HEK293 (cell line): ENCODE results near the gene SEMA7A.

ENCODE experiments used
- CTCF ChIA-PET: fragments of 350-600 bp; formaldehyde crosslinking; extraction: SDS; loops from one replicate; lab custom pipeline; 2021; ENCODE audit warnings: antibody characterized with exemption; lab: Yijun Ruan, JAX
- POLR2A ChIA-PET: fragments of 300-600 bp; formaldehyde crosslinking; extraction: SDS; loops from one replicate; lab custom pipeline; 2020; ENCODE audit warnings: antibody characterized with exemption, inconsistent platforms; lab: Yijun Ruan, JAX
- H3K27ac ChIP-seq: fragments of 200-500 bp; sonication (Bioruptor generic); 2 replicates; pipeline ENCODE4 v1.5.1; 2014; ENCODE audit warnings: low read depth, low read length, control low read depth, inconsistent platforms; ENCODE audit errors: extremely low read depth
- H3K36me3 ChIP-seq, 2 experiments: fragments of 200-500 bp in 1 of 2; sonication (Bioruptor generic) in 1 of 2; 1 replicate in 1 of 2; 2 replicates in 1 of 2; pipeline ENCODE4 v1.5.1; 2014 to 2017; ENCODE audit warnings: inconsistent platforms in 2 of 2, low read length in 2 of 2; ENCODE audit not compliant: control insufficient read depth in 2 of 2, insufficient read depth in 1 of 2
- H3K4me1 ChIP-seq: fragments of 200-500 bp; sonication (Bioruptor generic); 2 replicates; pipeline ENCODE4 v1.5.1; 2014; ENCODE audit warnings: mild to moderate bottlenecking, low read length, inconsistent platforms; ENCODE audit not compliant: control insufficient read depth, insufficient read depth
- H3K4me3 ChIP-seq: 2 replicates; pipeline ENCODE4 v1.5.1; 2011; ENCODE audit warnings: low read depth, mild to moderate bottlenecking, control low read depth, low read length, moderate library complexity
- H3K9me3 ChIP-seq: fragments of 200-500 bp; sonication (Bioruptor generic); 2 replicates; pipeline ENCODE4 v1.5.1; 2014; ENCODE audit warnings: low read depth, low read length, inconsistent platforms; ENCODE audit not compliant: control insufficient read depth, insufficient read depth
- GFI1B ChIP-seq: fragments of 450-650 bp; formaldehyde crosslinking; IDR thresholded peaks from 2 replicates; pipeline ENCODE4 v1.5.1; 2016; ENCODE audit warnings: missing biosample characterization, missing genetic modification characterization
- GLIS1 ChIP-seq: fragments of 450-650 bp; formaldehyde crosslinking; IDR thresholded peaks from 2 replicates; pipeline ENCODE4 v1.5.1; 2016; ENCODE audit warnings: missing biosample characterization, missing genetic modification characterization
- GLIS2 ChIP-seq: fragments of 450-650 bp; formaldehyde crosslinking; IDR thresholded peaks from 2 replicates; pipeline ENCODE4 v1.5.1; 2016; ENCODE audit warnings: missing biosample characterization, missing genetic modification characterization
- IKZF3 ChIP-seq: fragments of 450-650 bp; IDR thresholded peaks from 2 replicates; pipeline ENCODE4 v1.5.0; 2018; ENCODE audit warnings: missing biosample characterization, mild to moderate bottlenecking, missing genetic modification characterization, moderate library complexity
- KLF1 ChIP-seq: fragments of 450-650 bp; formaldehyde crosslinking; IDR thresholded peaks from 2 replicates; pipeline ENCODE4 v1.5.1; 2016; ENCODE audit warnings: missing biosample characterization, missing genetic modification characterization
- SCRT2 ChIP-seq: fragments of 450-650 bp; formaldehyde crosslinking; IDR thresholded peaks from 2 replicates; pipeline ENCODE4 v1.5.1; 2016; ENCODE audit warnings: missing biosample characterization, missing genetic modification characterization
- ZBTB17 ChIP-seq: fragments of 450-650 bp; formaldehyde crosslinking; IDR thresholded peaks from 2 replicates; pipeline ENCODE4 v1.5.1; 2016; ENCODE audit warnings: missing biosample characterization, missing genetic modification characterization
- ZBTB48 ChIP-seq: fragments of 450-650 bp; formaldehyde crosslinking; IDR thresholded peaks from 2 replicates; pipeline ENCODE4 v1.5.1; 2016; ENCODE audit warnings: missing biosample characterization, missing genetic modification characterization
- ZFHX2 ChIP-seq: fragments of 450-650 bp; formaldehyde crosslinking; conservative IDR thresholded peaks from 2 replicates; pipeline ENCODE4 v1.5.1; 2016; ENCODE audit warnings: missing biosample characterization, missing genetic modification characterization
- ZFP69B ChIP-seq: fragments of 450-650 bp; formaldehyde crosslinking; IDR thresholded peaks from 2 replicates; pipeline ENCODE4 v1.5.1; 2016; ENCODE audit warnings: missing biosample characterization, missing genetic modification characterization
- ZIC2 ChIP-seq: fragments of 450-650 bp; formaldehyde crosslinking; IDR thresholded peaks from 2 replicates; pipeline ENCODE4 v1.5.1; 2016; ENCODE audit warnings: missing biosample characterization, missing genetic modification characterization
- ZNF266 ChIP-seq: fragments of 450-650 bp; formaldehyde crosslinking; IDR thresholded peaks from 2 replicates; pipeline ENCODE4 v1.5.1; 2016; ENCODE audit warnings: missing biosample characterization, missing genetic modification characterization, low read depth
- ZNF514 ChIP-seq: fragments of 450-650 bp; formaldehyde crosslinking; IDR thresholded peaks from 2 replicates; pipeline ENCODE4 v1.5.1; 2016; ENCODE audit warnings: missing biosample characterization, missing genetic modification characterization
- ZNF791 ChIP-seq: fragments of 450-650 bp; formaldehyde crosslinking; IDR thresholded peaks from 2 replicates; pipeline ENCODE4 v1.5.1; 2016; ENCODE audit warnings: missing biosample characterization, missing genetic modification characterization
- ZSCAN30 ChIP-seq: fragments of 450-650 bp; IDR thresholded peaks from 2 replicates; pipeline ENCODE4 v1.5.1; 2018; ENCODE audit warnings: missing biosample characterization, mild to moderate bottlenecking, missing genetic modification characterization, moderate library complexity
- ZXDB ChIP-seq: fragments of 450-650 bp; formaldehyde crosslinking; IDR thresholded peaks from 2 replicates; pipeline ENCODE4 v1.5.1; 2016; ENCODE audit warnings: missing biosample characterization, missing genetic modification characterization
- TF ChIP-seq, protein P1 (sequence below): fragments of 450-650 bp; formaldehyde crosslinking; IDR thresholded peaks from 2 replicates; pipeline ENCODE4 v1.5.1; 2016; ENCODE audit warnings: missing biosample characterization, missing genetic modification characterization
- TF ChIP-seq, protein P2 (sequence below): fragments of 450-650 bp; formaldehyde crosslinking; IDR thresholded peaks from 2 replicates; pipeline ENCODE4 v1.5.1; 2017; ENCODE audit warnings: missing biosample characterization, missing genetic modification characterization
- TF ChIP-seq, protein P3 (sequence below): fragments of 450-650 bp; IDR thresholded peaks from 2 replicates; pipeline ENCODE4 v1.5.1; 2018; ENCODE audit warnings: missing biosample characterization, mild to moderate bottlenecking, missing genetic modification characterization

Gene SEMA7A

DNA sequence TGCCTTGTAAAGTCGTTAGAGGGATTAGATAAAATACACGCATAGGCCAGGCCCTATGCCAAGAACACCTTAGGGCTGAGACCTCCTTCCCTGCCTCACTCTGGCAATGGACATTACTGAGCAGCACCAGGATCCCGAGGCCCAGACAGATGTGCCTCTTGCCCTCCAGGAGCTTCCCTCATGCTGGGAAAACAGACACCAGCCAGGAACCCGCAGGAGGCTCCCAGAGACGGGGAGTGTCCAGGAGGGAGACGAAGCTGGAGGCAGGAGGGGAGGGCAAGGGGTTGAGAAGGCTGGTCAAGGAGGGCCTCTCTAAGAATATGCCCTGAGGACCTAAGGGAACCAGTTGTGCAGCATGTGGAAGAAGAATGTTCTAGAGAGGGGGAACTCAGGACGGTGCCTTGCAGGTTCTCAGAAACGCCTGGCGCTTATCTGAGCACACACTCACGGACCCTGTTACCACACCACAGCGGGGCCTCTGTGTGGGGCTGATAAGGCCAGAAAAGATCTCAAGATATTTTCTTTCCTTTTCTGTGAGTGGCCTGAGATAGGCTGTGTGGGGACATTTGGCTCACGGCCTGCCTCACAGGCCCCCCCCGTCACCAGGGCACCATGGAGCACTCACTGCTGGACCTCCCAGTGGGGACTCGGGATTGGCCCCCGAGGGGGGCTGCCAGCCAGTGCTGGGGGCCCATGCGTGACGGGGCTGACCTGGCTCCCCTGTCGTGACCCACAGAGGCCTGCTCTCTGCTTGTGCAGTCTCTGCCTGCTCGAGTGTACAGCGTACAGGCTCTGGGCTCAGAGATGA is 44.3 kb downstream of the SEMA7A start:
- H3K36me3 ChIP-seq = no peaks in the 10 kb centered on the region
- POLR2A ChIA-PET = interaction anchor here (0.8 kb wide), 1 partner anchor 73 kb away, joined by 3 read pairs; no protein-coding TSS in a partner anchor
- CTCF ChIA-PET = interaction anchor here (0.6 to 25.1 kb wide), 9 partner anchors 8 to 511 kb away, joined by 3 to 768 read pairs (median 4); partner anchors contain the start of gene SEMA7A
- no peak overlapping the region for H3K27ac ChIP-seq
- no peaks in the 10 kb centered on the region for H3K4me1 ChIP-seq
- TF ChIP-seq GLIS1 (tag by site-specific recombination) (peak; percentile 95), ZFHX2 (tag by site-specific recombination) (no peak), IKZF3 (tag by site-specific recombination) (peak; percentile 50; the same call in 1 of the 2 replicates), ZNF791 (tag by site-specific recombination) (no peak), GFI1B (tag by site-specific recombination) (no peak), ZIC2 (tag by site-specific recombination) (peak; percentile 96), ZBTB48 (tag by site-specific recombination) (peak; percentile 84), KLF1 (tag by site-specific recombination) (no peak), GLIS2 (tag by site-specific recombination) (peak; percentile 41), ZSCAN30 (tag by site-specific recombination) (0 out of 2 replicates have a peak, but pooled peaks have one; percentile 48), ZFP69B (tag by site-specific recombination) (no peak), ZNF266 (no peak), ZBTB17 (no peak)
- TF ChIP-seq, protein P1, sequence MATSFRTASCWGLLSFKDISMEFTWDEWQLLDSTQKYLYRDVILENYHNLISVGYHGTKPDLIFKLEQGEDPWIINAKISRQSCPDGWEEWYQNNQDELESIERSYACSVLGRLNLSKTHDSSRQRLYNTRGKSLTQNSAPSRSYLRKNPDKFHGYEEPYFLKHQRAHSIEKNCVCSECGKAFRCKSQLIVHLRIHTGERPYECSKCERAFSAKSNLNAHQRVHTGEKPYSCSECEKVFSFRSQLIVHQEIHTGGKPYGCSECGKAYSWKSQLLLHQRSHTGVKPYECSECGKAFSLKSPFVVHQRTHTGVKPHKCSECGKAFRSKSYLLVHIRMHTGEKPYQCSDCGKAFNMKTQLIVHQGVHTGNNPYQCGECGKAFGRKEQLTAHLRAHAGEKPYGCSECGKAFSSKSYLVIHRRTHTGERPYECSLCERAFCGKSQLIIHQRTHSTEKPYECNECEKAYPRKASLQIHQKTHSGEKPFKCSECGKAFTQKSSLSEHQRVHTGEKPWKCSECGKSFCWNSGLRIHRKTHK = no peak
- TF ChIP-seq, protein P2, sequence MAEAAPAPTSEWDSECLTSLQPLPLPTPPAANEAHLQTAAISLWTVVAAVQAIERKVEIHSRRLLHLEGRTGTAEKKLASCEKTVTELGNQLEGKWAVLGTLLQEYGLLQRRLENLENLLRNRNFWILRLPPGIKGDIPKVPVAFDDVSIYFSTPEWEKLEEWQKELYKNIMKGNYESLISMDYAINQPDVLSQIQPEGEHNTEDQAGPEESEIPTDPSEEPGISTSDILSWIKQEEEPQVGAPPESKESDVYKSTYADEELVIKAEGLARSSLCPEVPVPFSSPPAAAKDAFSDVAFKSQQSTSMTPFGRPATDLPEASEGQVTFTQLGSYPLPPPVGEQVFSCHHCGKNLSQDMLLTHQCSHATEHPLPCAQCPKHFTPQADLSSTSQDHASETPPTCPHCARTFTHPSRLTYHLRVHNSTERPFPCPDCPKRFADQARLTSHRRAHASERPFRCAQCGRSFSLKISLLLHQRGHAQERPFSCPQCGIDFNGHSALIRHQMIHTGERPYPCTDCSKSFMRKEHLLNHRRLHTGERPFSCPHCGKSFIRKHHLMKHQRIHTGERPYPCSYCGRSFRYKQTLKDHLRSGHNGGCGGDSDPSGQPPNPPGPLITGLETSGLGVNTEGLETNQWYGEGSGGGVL (tag by site-specific recombination) = peak; percentile 27; the same call in 1 of the 2 replicates
- TF ChIP-seq, protein P3, sequence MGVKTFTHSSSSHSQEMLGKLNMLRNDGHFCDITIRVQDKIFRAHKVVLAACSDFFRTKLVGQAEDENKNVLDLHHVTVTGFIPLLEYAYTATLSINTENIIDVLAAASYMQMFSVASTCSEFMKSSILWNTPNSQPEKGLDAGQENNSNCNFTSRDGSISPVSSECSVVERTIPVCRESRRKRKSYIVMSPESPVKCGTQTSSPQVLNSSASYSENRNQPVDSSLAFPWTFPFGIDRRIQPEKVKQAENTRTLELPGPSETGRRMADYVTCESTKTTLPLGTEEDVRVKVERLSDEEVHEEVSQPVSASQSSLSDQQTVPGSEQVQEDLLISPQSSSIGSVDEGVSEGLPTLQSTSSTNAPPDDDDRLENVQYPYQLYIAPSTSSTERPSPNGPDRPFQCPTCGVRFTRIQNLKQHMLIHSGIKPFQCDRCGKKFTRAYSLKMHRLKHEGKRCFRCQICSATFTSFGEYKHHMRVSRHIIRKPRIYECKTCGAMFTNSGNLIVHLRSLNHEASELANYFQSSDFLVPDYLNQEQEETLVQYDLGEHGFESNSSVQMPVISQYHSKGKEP (tag by site-specific recombination) = no peak
- H3K9me3 ChIP-seq = no peaks in the 10 kb centered on the region
- H3K4me3 ChIP-seq = no peak overlapping the region

DNA sequence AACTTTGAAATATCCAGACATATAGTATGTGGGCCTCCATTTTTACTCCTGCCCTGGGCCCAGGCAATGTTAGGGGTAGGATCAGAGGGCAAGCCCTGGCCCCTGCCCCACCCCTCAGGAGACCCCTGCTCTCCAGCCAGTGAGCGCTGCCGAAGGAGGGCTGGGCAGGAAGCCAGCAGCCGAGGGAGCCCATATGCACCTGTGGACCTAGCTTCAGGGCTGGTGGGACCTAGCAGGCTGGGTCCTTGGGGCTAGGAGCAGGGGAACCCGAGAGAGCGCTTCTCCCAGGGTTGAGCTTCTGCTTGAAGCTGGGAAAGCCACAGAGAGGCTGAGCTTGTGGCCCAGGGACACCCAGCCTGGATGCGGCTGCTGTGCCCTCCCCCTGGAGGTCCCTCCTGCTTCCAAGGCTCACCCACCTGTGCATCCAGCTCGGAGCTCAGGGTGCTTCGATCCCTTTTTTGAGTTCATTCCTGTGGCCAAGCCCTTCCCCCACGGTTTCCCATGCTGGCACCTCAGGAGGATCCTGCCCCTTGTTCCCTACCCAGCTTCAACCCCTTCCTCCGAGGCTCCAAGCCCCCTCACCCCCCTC is 45.3 kb downstream of the SEMA7A start:
- POLR2A ChIA-PET = interaction anchor here (0.8 kb wide), 1 partner anchor 74 kb away, joined by 3 read pairs; no protein-coding TSS in a partner anchor
- no peaks in the 10 kb centered on the region for H3K4me1 ChIP-seq

More for the DNA sequence above, 45.3 kb downstream of the SEMA7A start:
- no peak overlapping the region for H3K4me3 ChIP-seq
- no peak overlapping the region for H3K27ac ChIP-seq
- no peaks in the 10 kb centered on the region for H3K9me3 ChIP-seq
- CTCF ChIA-PET = interaction anchor here (0.6 to 25.1 kb wide), 7 partner anchors 9 to 380 kb away, joined by 4 to 768 read pairs (median 4); partner anchors contain the start of gene SEMA7A
- no peaks in the 10 kb centered on the region for H3K36me3 ChIP-seq
- peak; percentile 29; the same call in 1 of the 2 replicates for TF ChIP-seq SCRT2 (tag by site-specific recombination)
- 0 out of 2 replicates have a peak, but pooled peaks have one; percentile 9 for TF ChIP-seq GLIS2 (tag by site-specific recombination)
- peak; percentile 93 for TF ChIP-seq ZXDB (tag by site-specific recombination)
- no peak for TF ChIP-seq ZNF514 (tag by site-specific recombination)
- no peak for TF ChIP-seq ZNF266
